HepG2 (cell line): Measurements from ENCODE around the gene CHST3. TPM values are rescaled to one million over a fixed set of nuclear protein-coding genes. Genes with fewer than 3 reads are reported as not detected.

Source experiments
- ARHGAP35 ChIP-seq: sonication (generic); formaldehyde crosslinking; IDR thresholded peaks from 2 replicates; pipeline ENCODE4 v1.9.0; 2022; ENCODE audit warnings: mild to moderate bottlenecking, inconsistent platforms, moderate library complexity, missing genetic modification reagents, borderline replicate concordance
- DMTF1 ChIP-seq: sonication (generic); formaldehyde crosslinking; IDR thresholded peaks from 2 replicates; pipeline ENCODE4 v1.4.0; 2020; ENCODE audit warnings: mild to moderate bottlenecking, missing genetic modification reagents
- EZH2 ChIP-seq: conservative IDR thresholded peaks from 2 replicates; pipeline ENCODE4 v1.6.1; 2012; ENCODE audit warnings: mild to moderate bottlenecking, low read depth, low read length, moderate library complexity
- HMGXB4 ChIP-seq, 2 experiments: sonication (generic) in 1 of 2; formaldehyde crosslinking in 1 of 2; IDR thresholded peaks; 2 replicates each; pipeline versions ENCODE4 v1.4.0 to v1.6.1; 2018 to 2020; ENCODE audit warnings: missing genetic modification reagents in 2 of 2, borderline replicate concordance in 1 of 2, low read depth in 1 of 2, mild to moderate bottlenecking in 1 of 2, missing biosample characterization in 1 of 2
- HNF4A ChIP-seq: sonication (generic); formaldehyde crosslinking; IDR thresholded peaks from 2 replicates; pipeline ENCODE4 v1.4.0; 2020; ENCODE audit warnings: missing genetic modification reagents
- KDM6A ChIP-seq: IDR thresholded peaks from 2 replicates; pipeline ENCODE4 v1.6.1; 2016; ENCODE audit warnings: low read depth
- NR0B2 ChIP-seq: sonication (generic); formaldehyde crosslinking; IDR thresholded peaks from 2 replicates; pipeline ENCODE4 v1.4.0; 2020; ENCODE audit warnings: mild to moderate bottlenecking, missing genetic modification reagents
- ZBTB38 ChIP-seq: sonication (generic); formaldehyde crosslinking; IDR thresholded peaks from 2 replicates; pipeline ENCODE4 v1.5.1; 2020; ENCODE audit warnings: mild to moderate bottlenecking, missing genetic modification reagents
- ZNF263 ChIP-seq: sonication (generic); formaldehyde crosslinking; IDR thresholded peaks from 2 replicates; pipeline ENCODE4 v1.4.0; 2020; ENCODE audit warnings: missing genetic modification reagents
- ZNF549 ChIP-seq: sonication (generic); formaldehyde crosslinking; IDR thresholded peaks from 2 replicates; pipeline ENCODE4 v1.5.0; 2020; ENCODE audit warnings: missing genetic modification reagents
- polyA plus RNA-seq, 8 experiments: library from polyadenylated mRNA; depleted of rRNA in 3 of 8; stranded (reverse) in 7 of 8; unstranded in 1 of 8; fragments of >200 nt; fragmentation: Illumina TruSeq in 4 of 8; extraction: Trizol in 4 of 8; gene quantifications; 2 replicates each; pipeline versions ENCODE4 v1.2.1 to v1.2.3, GENCODE V29; 2011 to 2016; ENCODE audit warnings: low read depth in 4 of 8, missing spikeins in 1 of 8, mixed read lengths in 1 of 8; ENCODE audit not compliant: insufficient read depth in 1 of 8
- total RNA-seq, 5 experiments: library from RNA; depleted of rRNA; stranded (reverse); fragments of >200 nt; fragmentation: Illumina TruSeq; extraction: Trizol; gene quantifications; 2 replicates each; pipeline ENCODE4 v1.2.3, GENCODE V29; 2016; ENCODE audit warnings: low read depth in 1 of 5
- TF ChIP-seq, protein P1 (sequence below): sonication (generic); formaldehyde crosslinking; IDR thresholded peaks from 2 replicates; pipeline ENCODE4 v1.5.0; 2020; ENCODE audit warnings: mild to moderate bottlenecking, missing genetic modification reagents, borderline replicate concordance
- TF ChIP-seq, protein P2 (sequence below): sonication (generic); formaldehyde crosslinking; IDR thresholded peaks from 2 replicates; pipeline ENCODE4 v1.8.1; 2023; ENCODE audit warnings: mild to moderate bottlenecking, inconsistent platforms, moderate library complexity, missing genetic modification reagents, borderline replicate concordance
- TF ChIP-seq, protein P3 (sequence below): sonication (generic); formaldehyde crosslinking; conservative IDR thresholded peaks from 2 replicates; pipeline ENCODE4 v1.5.0; 2020; ENCODE audit warnings: missing genetic modification reagents

The CHST3 gene
- total and polyA plus RNA-seq, 2 of the 13 experiments (the other 11 are each of a cell fraction or from before 2014, with no cell fraction given) = 7.2 to 18.7 TPM

DNA sequence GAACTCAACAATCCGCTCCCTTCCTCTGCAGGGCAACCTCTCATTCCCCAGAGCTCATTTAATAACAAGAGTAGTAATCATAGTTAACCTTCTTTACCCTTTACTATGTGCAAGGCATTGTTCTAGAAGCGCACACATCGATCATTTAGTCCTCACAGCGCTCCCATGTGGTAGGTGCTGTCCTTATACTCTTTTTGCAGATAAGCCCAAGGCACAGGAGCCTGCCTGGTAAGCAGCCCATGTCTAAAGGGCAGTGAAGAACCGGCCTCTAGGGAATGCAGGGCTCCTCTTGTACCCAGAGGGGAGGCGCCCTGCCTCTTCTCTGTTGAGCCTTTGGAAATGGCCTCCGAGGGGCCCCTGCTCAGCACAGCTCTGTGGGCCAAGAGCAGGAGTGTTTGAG is 14.3 kb downstream of the CHST3 start (continued):
- no peak for TF ChIP-seq DMTF1 (CRISPR knock-in tag)
- TF ChIP-seq EZH2 = no peak
- TF ChIP-seq HNF4A (CRISPR knock-in tag) = 0 out of 2 replicates have a peak, but pooled peaks have one; percentile 8
- TF ChIP-seq KDM6A (CRISPR knock-in tag) = no peak
- no peak for TF ChIP-seq HMGXB4 (CRISPR knock-in tag; IDR thresholded peaks at IDR 0.05; ENCODE audit: borderline replicate concordance in 1 of 2, low read depth in 1 of 2)
- TF ChIP-seq ZNF549 (CRISPR knock-in tag) = no peak
- no peak for TF ChIP-seq NR0B2 (CRISPR knock-in tag)
- peak; percentile 41; the same call in 1 of the 2 replicates for TF ChIP-seq ZBTB38 (CRISPR knock-in tag)
- TF ChIP-seq, protein P1, sequence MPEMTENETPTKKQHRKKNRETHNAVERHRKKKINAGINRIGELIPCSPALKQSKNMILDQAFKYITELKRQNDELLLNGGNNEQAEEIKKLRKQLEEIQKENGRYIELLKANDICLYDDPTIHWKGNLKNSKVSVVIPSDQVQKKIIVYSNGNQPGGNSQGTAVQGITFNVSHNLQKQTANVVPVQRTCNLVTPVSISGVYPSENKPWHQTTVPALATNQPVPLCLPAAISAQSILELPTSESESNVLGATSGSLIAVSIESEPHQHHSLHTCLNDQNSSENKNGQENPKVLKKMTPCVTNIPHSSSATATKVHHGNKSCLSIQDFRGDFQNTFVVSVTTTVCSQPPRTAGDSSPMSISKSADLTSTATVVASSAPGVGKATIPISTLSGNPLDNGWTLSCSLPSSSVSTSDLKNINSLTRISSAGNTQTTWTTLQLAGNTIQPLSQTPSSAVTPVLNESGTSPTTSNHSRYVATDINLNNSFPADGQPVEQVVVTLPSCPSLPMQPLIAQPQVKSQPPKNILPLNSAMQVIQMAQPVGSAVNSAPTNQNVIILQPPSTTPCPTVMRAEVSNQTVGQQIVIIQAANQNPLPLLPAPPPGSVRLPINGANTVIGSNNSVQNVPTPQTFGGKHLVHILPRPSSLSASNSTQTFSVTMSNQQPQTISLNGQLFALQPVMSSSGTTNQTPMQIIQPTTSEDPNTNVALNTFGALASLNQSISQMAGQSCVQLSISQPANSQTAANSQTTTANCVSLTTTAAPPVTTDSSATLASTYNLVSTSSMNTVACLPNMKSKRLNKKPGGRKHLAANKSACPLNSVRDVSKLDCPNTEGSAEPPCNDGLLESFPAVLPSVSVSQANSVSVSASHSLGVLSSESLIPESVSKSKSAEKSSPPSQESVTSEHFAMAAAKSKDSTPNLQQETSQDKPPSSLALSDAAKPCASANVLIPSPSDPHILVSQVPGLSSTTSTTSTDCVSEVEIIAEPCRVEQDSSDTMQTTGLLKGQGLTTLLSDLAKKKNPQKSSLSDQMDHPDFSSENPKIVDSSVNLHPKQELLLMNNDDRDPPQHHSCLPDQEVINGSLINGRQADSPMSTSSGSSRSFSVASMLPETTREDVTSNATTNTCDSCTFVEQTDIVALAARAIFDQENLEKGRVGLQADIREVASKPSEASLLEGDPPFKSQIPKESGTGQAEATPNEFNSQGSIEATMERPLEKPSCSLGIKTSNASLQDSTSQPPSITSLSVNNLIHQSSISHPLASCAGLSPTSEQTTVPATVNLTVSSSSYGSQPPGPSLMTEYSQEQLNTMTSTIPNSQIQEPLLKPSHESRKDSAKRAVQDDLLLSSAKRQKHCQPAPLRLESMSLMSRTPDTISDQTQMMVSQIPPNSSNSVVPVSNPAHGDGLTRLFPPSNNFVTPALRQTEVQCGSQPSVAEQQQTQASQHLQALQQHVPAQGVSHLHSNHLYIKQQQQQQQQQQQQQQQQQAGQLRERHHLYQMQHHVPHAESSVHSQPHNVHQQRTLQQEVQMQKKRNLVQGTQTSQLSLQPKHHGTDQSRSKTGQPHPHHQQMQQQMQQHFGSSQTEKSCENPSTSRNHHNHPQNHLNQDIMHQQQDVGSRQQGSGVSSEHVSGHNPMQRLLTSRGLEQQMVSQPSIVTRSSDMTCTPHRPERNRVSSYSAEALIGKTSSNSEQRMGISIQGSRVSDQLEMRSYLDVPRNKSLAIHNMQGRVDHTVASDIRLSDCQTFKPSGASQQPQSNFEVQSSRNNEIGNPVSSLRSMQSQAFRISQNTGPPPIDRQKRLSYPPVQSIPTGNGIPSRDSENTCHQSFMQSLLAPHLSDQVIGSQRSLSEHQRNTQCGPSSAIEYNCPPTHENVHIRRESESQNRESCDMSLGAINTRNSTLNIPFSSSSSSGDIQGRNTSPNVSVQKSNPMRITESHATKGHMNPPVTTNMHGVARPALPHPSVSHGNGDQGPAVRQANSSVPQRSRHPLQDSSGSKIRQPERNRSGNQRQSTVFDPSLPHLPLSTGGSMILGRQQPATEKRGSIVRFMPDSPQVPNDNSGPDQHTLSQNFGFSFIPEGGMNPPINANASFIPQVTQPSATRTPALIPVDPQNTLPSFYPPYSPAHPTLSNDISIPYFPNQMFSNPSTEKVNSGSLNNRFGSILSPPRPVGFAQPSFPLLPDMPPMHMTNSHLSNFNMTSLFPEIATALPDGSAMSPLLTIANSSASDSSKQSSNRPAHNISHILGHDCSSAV (CRISPR knock-in tag) = no peak
- TF ChIP-seq, protein P2, sequence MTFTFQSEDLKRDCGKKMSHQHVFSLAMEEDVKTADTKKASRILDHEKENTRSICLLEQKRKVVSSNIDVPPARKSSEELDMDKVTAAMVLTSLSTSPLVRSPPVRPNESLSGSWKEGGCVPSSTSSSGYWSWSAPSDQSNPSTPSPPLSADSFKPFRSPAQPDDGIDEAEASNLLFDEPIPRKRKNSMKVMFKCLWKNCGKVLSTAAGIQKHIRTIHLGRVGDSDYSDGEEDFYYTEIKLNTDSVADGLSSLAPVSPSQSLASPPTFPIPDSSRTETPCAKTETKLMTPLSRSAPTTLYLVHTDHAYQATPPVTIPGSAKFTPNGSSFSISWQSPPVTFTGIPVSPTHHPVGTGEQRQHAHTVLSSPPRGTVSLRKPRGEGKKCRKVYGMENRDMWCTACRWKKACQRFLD = no peak
- no peak for TF ChIP-seq ZNF263 (CRISPR knock-in tag)
- TF ChIP-seq, protein P3, sequence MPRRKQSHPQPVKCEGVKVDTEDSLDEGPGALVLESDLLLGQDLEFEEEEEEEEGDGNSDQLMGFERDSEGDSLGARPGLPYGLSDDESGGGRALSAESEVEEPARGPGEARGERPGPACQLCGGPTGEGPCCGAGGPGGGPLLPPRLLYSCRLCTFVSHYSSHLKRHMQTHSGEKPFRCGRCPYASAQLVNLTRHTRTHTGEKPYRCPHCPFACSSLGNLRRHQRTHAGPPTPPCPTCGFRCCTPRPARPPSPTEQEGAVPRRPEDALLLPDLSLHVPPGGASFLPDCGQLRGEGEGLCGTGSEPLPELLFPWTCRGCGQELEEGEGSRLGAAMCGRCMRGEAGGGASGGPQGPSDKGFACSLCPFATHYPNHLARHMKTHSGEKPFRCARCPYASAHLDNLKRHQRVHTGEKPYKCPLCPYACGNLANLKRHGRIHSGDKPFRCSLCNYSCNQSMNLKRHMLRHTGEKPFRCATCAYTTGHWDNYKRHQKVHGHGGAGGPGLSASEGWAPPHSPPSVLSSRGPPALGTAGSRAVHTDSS (CRISPR knock-in tag) = no peak
- TF ChIP-seq ARHGAP35 = no peak
